HepG2 (cell line): ENCODE data around the gene SGK1. TPM values are rescaled to one million over a fixed set of nuclear protein-coding genes. Genes with fewer than 3 reads are reported as not detected.
A peak's percentile ranks its signal among the peaks of the same experiment; 100 is the strongest.

ENCODE experiments used
- FOXK1 ChIP-seq: sonication (generic); formaldehyde crosslinking; IDR thresholded peaks from 2 replicates; pipeline ENCODE4 v1.4.0; 2020; ENCODE audit warnings: low read depth, missing genetic modification reagents, borderline replicate concordance
- ISL2 ChIP-seq: sonication (generic); formaldehyde crosslinking; IDR thresholded peaks from 2 replicates; pipeline ENCODE4 v1.5.0; 2020; ENCODE audit warnings: missing genetic modification reagents
- KLF16 ChIP-seq, 2 experiments: sonication (generic) in 1 of 2; formaldehyde crosslinking in 1 of 2; IDR thresholded peaks; 2 replicates each; pipeline versions ENCODE4 v1.6.1 to v1.8.0; 2016 to 2023; ENCODE audit warnings: missing genetic modification reagents in 2 of 2, missing compliant biosample characterization in 1 of 2
- NFKBIZ ChIP-seq: IDR thresholded peaks from 2 replicates; pipeline ENCODE4 v1.6.1; 2018; ENCODE audit warnings: missing genetic modification reagents, missing compliant biosample characterization
- NR2F2 ChIP-seq: IDR thresholded peaks from 2 replicates; pipeline ENCODE4 v1.6.1; 2012; ENCODE audit warnings: low read depth, inconsistent platforms, borderline replicate concordance
- SIX4 ChIP-seq: sonication (generic); formaldehyde crosslinking; IDR thresholded peaks from 2 replicates; pipeline ENCODE4 v1.4.0; 2020; ENCODE audit warnings: missing genetic modification reagents
- SKI ChIP-seq: fragments of 450-650 bp; IDR thresholded peaks from one replicate; pipeline ENCODE4 v1.6.1; 2018; ENCODE audit warnings: mild to moderate bottlenecking; ENCODE audit not compliant: partially characterized antibody
- SMAD9 ChIP-seq: sonication (generic); formaldehyde crosslinking; IDR thresholded peaks from 2 replicates; pipeline ENCODE4 v1.5.1; 2020; ENCODE audit warnings: mild to moderate bottlenecking, missing genetic modification reagents
- ZBTB20 ChIP-seq: sonication (generic); formaldehyde crosslinking; IDR thresholded peaks from 2 replicates; pipeline ENCODE4 v1.8.1; 2023; ENCODE audit warnings: missing genetic modification reagents, low read depth, mild to moderate bottlenecking, borderline replicate concordance
- ZNF317 ChIP-seq: sonication (generic); formaldehyde crosslinking; IDR thresholded peaks from 2 replicates; pipeline ENCODE4 v1.5.0; 2020; ENCODE audit warnings: mild to moderate bottlenecking, missing genetic modification reagents
- ZNF331 ChIP-seq: sonication (generic); formaldehyde crosslinking; IDR thresholded peaks from 2 replicates; pipeline ENCODE4 v1.4.0; 2020; ENCODE audit warnings: missing genetic modification reagents
- ZNF772 ChIP-seq: sonication (generic); formaldehyde crosslinking; IDR thresholded peaks from 2 replicates; pipeline ENCODE4 v1.5.0; 2020; ENCODE audit warnings: mild to moderate bottlenecking, missing genetic modification reagents
- polyA plus RNA-seq, 8 experiments: library from polyadenylated mRNA; depleted of rRNA in 3 of 8; stranded (reverse) in 7 of 8; unstranded in 1 of 8; fragments of >200 nt; fragmentation: Illumina TruSeq in 4 of 8; extraction: Trizol in 4 of 8; gene quantifications; 2 replicates each; pipeline versions ENCODE4 v1.2.1 to v1.2.3, GENCODE V29; 2011 to 2016; ENCODE audit warnings: low read depth in 4 of 8, missing spikeins in 1 of 8, mixed read lengths in 1 of 8; ENCODE audit not compliant: insufficient read depth in 1 of 8
- total RNA-seq, 5 experiments: library from RNA; depleted of rRNA; stranded (reverse); fragments of >200 nt; fragmentation: Illumina TruSeq; extraction: Trizol; gene quantifications; 2 replicates each; pipeline ENCODE4 v1.2.3, GENCODE V29; 2016; ENCODE audit warnings: low read depth in 1 of 5
- TF ChIP-seq, protein P1 (sequence below): IDR thresholded peaks from 2 replicates; pipeline ENCODE4 v1.6.1; 2016; ENCODE audit warnings: low read depth, missing genetic modification reagents, missing compliant biosample characterization
- TF ChIP-seq, protein P2 (sequence below): sonication (generic); formaldehyde crosslinking; IDR thresholded peaks from 2 replicates; pipeline ENCODE4 v1.4.0; 2020; ENCODE audit warnings: missing genetic modification reagents
- TF ChIP-seq, protein P3 (sequence below): fragments of 450-650 bp; IDR thresholded peaks from 2 replicates; pipeline ENCODE4 v1.6.1; 2017
- TF ChIP-seq, protein P4 (sequence below): sonication (generic); formaldehyde crosslinking; IDR thresholded peaks from 2 replicates; pipeline ENCODE4 v1.9.0; 2021; ENCODE audit warnings: missing genetic modification reagents, mild to moderate bottlenecking, borderline replicate concordance
- TF ChIP-seq, protein P5 (sequence below): IDR thresholded peaks from 2 replicates; pipeline ENCODE4 v1.6.1; 2016; ENCODE audit warnings: control low read depth

Gene SGK1
- total and polyA plus RNA-seq, 2 of the 13 experiments (the other 11 are each of a cell fraction or from before 2014, with no cell fraction given): 56.1 to 56.2 TPM

DNA sequence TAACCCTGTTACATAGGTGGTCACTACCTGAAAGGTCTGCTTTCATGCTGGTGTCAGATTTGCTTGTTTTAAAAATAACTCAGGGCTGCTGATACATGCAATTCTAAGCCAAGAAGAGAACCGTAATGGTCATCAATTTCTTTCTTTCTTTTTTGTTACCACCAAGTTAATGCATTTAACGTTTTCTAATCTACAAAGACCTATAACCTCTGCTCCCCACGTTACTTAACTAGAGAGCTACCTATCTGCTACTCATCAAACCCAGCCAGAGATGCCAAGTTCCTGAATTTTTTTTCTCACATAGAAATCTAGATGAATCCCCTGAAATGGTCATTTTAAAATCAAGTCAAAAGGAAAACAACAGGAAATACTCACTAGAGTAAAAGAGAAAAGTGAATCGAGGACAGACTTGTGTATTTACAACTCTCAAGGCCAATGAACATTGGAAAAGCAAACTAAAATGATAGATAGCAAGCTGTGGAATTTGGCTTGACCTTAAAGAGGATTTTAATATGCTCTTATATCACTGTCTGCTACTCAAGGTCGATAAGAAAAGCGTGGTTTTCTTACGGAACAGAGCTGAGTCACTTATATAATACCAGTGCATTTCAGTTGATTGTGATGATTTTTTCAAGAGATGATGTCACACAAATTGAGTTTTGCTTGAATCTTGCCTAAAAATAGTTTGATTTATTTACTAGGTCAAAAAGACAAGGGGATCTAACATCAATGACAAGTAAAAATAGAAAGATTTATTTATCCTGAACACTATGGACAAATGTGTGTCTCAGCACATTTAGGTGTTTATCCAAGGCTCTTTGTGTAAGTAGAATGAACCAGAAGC is 67.9 kb downstream of the SGK1 start (continued):
- TF ChIP-seq, protein P1, sequence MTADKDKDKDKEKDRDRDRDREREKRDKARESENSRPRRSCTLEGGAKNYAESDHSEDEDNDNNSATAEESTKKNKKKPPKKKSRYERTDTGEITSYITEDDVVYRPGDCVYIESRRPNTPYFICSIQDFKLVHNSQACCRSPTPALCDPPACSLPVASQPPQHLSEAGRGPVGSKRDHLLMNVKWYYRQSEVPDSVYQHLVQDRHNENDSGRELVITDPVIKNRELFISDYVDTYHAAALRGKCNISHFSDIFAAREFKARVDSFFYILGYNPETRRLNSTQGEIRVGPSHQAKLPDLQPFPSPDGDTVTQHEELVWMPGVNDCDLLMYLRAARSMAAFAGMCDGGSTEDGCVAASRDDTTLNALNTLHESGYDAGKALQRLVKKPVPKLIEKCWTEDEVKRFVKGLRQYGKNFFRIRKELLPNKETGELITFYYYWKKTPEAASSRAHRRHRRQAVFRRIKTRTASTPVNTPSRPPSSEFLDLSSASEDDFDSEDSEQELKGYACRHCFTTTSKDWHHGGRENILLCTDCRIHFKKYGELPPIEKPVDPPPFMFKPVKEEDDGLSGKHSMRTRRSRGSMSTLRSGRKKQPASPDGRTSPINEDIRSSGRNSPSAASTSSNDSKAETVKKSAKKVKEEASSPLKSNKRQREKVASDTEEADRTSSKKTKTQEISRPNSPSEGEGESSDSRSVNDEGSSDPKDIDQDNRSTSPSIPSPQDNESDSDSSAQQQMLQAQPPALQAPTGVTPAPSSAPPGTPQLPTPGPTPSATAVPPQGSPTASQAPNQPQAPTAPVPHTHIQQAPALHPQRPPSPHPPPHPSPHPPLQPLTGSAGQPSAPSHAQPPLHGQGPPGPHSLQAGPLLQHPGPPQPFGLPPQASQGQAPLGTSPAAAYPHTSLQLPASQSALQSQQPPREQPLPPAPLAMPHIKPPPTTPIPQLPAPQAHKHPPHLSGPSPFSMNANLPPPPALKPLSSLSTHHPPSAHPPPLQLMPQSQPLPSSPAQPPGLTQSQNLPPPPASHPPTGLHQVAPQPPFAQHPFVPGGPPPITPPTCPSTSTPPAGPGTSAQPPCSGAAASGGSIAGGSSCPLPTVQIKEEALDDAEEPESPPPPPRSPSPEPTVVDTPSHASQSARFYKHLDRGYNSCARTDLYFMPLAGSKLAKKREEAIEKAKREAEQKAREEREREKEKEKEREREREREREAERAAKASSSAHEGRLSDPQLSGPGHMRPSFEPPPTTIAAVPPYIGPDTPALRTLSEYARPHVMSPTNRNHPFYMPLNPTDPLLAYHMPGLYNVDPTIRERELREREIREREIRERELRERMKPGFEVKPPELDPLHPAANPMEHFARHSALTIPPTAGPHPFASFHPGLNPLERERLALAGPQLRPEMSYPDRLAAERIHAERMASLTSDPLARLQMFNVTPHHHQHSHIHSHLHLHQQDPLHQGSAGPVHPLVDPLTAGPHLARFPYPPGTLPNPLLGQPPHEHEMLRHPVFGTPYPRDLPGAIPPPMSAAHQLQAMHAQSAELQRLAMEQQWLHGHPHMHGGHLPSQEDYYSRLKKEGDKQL: peak; percentile 64
- no peak for TF ChIP-seq SMAD9 (CRISPR knock-in tag)
- TF ChIP-seq NR2F2: peak; percentile 52; the same call in 1 of the 2 replicates
- TF ChIP-seq ZNF772 (CRISPR knock-in tag): no peak
- TF ChIP-seq, protein P2, sequence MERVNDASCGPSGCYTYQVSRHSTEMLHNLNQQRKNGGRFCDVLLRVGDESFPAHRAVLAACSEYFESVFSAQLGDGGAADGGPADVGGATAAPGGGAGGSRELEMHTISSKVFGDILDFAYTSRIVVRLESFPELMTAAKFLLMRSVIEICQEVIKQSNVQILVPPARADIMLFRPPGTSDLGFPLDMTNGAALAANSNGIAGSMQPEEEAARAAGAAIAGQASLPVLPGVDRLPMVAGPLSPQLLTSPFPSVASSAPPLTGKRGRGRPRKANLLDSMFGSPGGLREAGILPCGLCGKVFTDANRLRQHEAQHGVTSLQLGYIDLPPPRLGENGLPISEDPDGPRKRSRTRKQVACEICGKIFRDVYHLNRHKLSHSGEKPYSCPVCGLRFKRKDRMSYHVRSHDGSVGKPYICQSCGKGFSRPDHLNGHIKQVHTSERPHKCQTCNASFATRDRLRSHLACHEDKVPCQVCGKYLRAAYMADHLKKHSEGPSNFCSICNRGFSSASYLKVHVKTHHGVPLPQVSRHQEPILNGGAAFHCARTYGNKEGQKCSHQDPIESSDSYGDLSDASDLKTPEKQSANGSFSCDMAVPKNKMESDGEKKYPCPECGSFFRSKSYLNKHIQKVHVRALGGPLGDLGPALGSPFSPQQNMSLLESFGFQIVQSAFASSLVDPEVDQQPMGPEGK (CRISPR knock-in tag): 0 out of 2 replicates have a peak, but pooled peaks have one; percentile 20
- TF ChIP-seq, protein P3, sequence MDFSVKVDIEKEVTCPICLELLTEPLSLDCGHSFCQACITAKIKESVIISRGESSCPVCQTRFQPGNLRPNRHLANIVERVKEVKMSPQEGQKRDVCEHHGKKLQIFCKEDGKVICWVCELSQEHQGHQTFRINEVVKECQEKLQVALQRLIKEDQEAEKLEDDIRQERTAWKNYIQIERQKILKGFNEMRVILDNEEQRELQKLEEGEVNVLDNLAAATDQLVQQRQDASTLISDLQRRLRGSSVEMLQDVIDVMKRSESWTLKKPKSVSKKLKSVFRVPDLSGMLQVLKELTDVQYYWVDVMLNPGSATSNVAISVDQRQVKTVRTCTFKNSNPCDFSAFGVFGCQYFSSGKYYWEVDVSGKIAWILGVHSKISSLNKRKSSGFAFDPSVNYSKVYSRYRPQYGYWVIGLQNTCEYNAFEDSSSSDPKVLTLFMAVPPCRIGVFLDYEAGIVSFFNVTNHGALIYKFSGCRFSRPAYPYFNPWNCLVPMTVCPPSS: no peak
- peak; percentile 87 for TF ChIP-seq ZNF317 (CRISPR knock-in tag)
- TF ChIP-seq NFKBIZ (CRISPR knock-in tag): 0 out of 2 replicates have a peak, but pooled peaks have one; percentile 24
- TF ChIP-seq, protein P4, sequence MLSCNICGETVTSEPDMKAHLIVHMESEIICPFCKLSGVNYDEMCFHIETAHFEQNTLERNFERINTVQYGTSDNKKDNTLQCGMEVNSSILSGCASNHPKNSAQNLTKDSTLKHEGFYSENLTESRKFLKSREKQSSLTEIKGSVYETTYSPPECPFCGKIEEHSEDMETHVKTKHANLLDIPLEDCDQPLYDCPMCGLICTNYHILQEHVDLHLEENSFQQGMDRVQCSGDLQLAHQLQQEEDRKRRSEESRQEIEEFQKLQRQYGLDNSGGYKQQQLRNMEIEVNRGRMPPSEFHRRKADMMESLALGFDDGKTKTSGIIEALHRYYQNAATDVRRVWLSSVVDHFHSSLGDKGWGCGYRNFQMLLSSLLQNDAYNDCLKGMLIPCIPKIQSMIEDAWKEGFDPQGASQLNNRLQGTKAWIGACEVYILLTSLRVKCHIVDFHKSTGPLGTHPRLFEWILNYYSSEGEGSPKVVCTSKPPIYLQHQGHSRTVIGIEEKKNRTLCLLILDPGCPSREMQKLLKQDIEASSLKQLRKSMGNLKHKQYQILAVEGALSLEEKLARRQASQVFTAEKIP: no peak
- TF ChIP-seq FOXK1 (CRISPR knock-in tag): peak; percentile 78; the same call in 1 of the 2 replicates
- TF ChIP-seq KLF16 (CRISPR knock-in tag; IDR thresholded peaks at IDR 0.05): no peak
- TF ChIP-seq SIX4 (CRISPR knock-in tag): peak; percentile 85
- peak; percentile 96 for TF ChIP-seq ISL2 (CRISPR knock-in tag)
- TF ChIP-seq SKI: peak; percentile 78
- TF ChIP-seq, protein P5, sequence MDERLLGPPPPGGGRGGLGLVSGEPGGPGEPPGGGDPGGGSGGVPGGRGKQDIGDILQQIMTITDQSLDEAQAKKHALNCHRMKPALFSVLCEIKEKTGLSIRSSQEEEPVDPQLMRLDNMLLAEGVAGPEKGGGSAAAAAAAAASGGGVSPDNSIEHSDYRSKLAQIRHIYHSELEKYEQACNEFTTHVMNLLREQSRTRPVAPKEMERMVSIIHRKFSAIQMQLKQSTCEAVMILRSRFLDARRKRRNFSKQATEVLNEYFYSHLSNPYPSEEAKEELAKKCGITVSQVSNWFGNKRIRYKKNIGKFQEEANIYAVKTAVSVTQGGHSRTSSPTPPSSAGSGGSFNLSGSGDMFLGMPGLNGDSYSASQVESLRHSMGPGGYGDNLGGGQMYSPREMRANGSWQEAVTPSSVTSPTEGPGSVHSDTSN: no peak
- TF ChIP-seq ZBTB20 (CRISPR knock-in tag): peak; percentile 70; the same call in 1 of the 2 replicates
- peak; percentile 83 for TF ChIP-seq ZNF331 (CRISPR knock-in tag)
